GM12878 (cell line): Measurements from ENCODE around the gene BSPRY. TPM values are rescaled to one million over a fixed set of nuclear protein-coding genes. Genes with fewer than 3 reads are reported as not detected.

Experiments
- ATAC-seq: fragments of 200-7000 bp; cut with Tn5 transposase; 3 replicates; pipeline ENCODE4 v1.9.1; 2020; ENCODE audit warnings: mild to moderate bottlenecking, moderate library complexity
- BruUV-seq: library from RNA; stranded (reverse); fragments of 400-500 nt; replicated peaks from 2 replicates; lab custom pipeline; 2021; lab: Mats Ljungman, UMichigan
- CTCF ChIA-PET: fragments of 300-600 bp; sonication (Branson Sonifier 250); formaldehyde crosslinking; extraction: SDS; loops from one replicate; lab custom pipeline; 2021; ENCODE audit warnings: inconsistent platforms; lab: Yijun Ruan, JAX
- POLR2A ChIA-PET: fragments of 350-600 bp; formaldehyde crosslinking; extraction: SDS; loops from one replicate; lab custom pipeline; 2021; ENCODE audit warnings: inconsistent platforms; lab: Charles Lee
- RAD21 ChIA-PET: fragments of 300-600 bp; sonication (Branson Sonifier 250); formaldehyde crosslinking; loops from one replicate; lab custom pipeline; 2023; ENCODE audit warnings: antibody characterized with exemption; ENCODE audit not compliant: unreplicated experiment; lab: Charles Lee
- SMC1A ChIA-PET: fragments of 300-600 bp; sonication (Branson Sonifier 250); formaldehyde crosslinking; loops from one replicate; lab custom pipeline; 2023; ENCODE audit not compliant: unreplicated experiment, uncharacterized antibody; lab: Charles Lee
- DNase-seq: peaks from one replicate; pipeline ENCODE4 v3.0.0-alpha.2; 2011; ENCODE audit warnings: low read depth, low spot score
- FAIRE-seq: peaks from 3 replicates; lab custom pipeline; 2011; peaks lifted over from hg19 to GRCh38; lab: Jason Lieb, UNC
- H2AFZ ChIP-seq: 2 replicates; pipeline ENCODE4 v1.6.0; 2011; ENCODE audit warnings: low read depth, low read length, control low read depth; ENCODE audit not compliant: control insufficient read depth
- H3K27ac ChIP-seq: 2 replicates; pipeline ENCODE4 v1.5.1; 2011; ENCODE audit warnings: control low read depth; ENCODE audit not compliant: control insufficient read depth, insufficient read depth
- H3K27me3 ChIP-seq, 2 experiments: replicated peaks in 1 of 2; 2 replicates each; pipeline versions ENCODE4 v1.6.0 to v1.6.1; 2011; ENCODE audit warnings: low read length in 1 of 2; ENCODE audit not compliant: control insufficient read depth in 2 of 2, insufficient read depth in 2 of 2
- H3K36me3 ChIP-seq, 2 experiments: 2 replicates each; pipeline ENCODE4 v1.5.1; 2011; ENCODE audit warnings: low read length in 1 of 2; ENCODE audit not compliant: control insufficient read depth in 2 of 2, insufficient read depth in 2 of 2
- H3K4me1 ChIP-seq: 2 replicates; pipeline ENCODE4 v1.6.1; 2011; ENCODE audit warnings: mild to moderate bottlenecking, low read length, moderate library complexity, mixed read lengths; ENCODE audit not compliant: control insufficient read depth, insufficient read depth
- H3K4me2 ChIP-seq: 2 replicates; pipeline ENCODE4 v1.6.0; 2011; ENCODE audit warnings: control low read depth; ENCODE audit not compliant: control insufficient read depth, insufficient read depth
- H3K4me3 ChIP-seq: fragments of 200-600 bp; sonication (generic); 2 replicates; pipeline ENCODE4 v1.5.1; 2016
- H3K79me2 ChIP-seq: 2 replicates; pipeline ENCODE4 v1.6.0; 2011; ENCODE audit warnings: low read length; ENCODE audit not compliant: control insufficient read depth, insufficient read depth
- H3K9ac ChIP-seq: 2 replicates; pipeline ENCODE4 v1.8.0; 2011; ENCODE audit warnings: low read length, control low read depth, mixed read lengths; ENCODE audit not compliant: control insufficient read depth, insufficient read depth
- H3K9me3 ChIP-seq: replicated peaks from 3 replicates; pipeline ENCODE4 v1.5.1; 2011; ENCODE audit warnings: mild to moderate bottlenecking, low read length; ENCODE audit not compliant: control insufficient read depth, insufficient read depth
- H4K20me1 ChIP-seq: 2 replicates; pipeline ENCODE4 v1.6.0; 2011; ENCODE audit not compliant: control insufficient read depth, insufficient read depth
- BHLHE40 ChIP-seq, 2 experiments: fragments of 450-650 bp in 1 of 2; IDR thresholded peaks; 2 replicates each; pipeline ENCODE4 v1.6.1; 2011 to 2017; ENCODE audit warnings: low read depth in 2 of 2, borderline replicate concordance in 1 of 2, improper control_type of control experiment in 1 of 2, low read length in 1 of 2, mild to moderate bottlenecking in 1 of 2
- ESRRA ChIP-seq: IDR thresholded peaks from 2 replicates; pipeline ENCODE4 v1.6.1; 2012; ENCODE audit warnings: mild to moderate bottlenecking, low read length, improper control_type of control experiment
- FOXM1 ChIP-seq: IDR thresholded peaks from 2 replicates; pipeline ENCODE4 v1.6.1; 2012; ENCODE audit warnings: low read depth, mild to moderate bottlenecking, inconsistent platforms, low read length, moderate library complexity
- HDGF ChIP-seq: fragments of 450-650 bp; IDR thresholded peaks from 2 replicates; pipeline ENCODE4 v1.6.1; 2016; ENCODE audit warnings: antibody characterized with exemption
- KDM1A ChIP-seq: fragments of 200-600 bp; sonication (generic); IDR thresholded peaks from 2 replicates; pipeline ENCODE4 v1.6.1; 2016; ENCODE audit warnings: borderline replicate concordance
- MYB ChIP-seq: fragments of 150-350 bp; IDR thresholded peaks from 2 replicates; pipeline ENCODE4 v1.6.1; 2014; ENCODE audit warnings: mild to moderate bottlenecking, low read depth, low read length, borderline replicate concordance
- NFYB ChIP-seq: IDR thresholded peaks from 2 replicates; pipeline ENCODE4 v1.6.1; 2011; ENCODE audit warnings: low read depth, mild to moderate bottlenecking, low read length, improper control_type of control experiment, moderate library complexity; ENCODE audit not compliant: insufficient read depth
- NR2C1 ChIP-seq: fragments of 450-650 bp; IDR thresholded peaks from 2 replicates; pipeline ENCODE4 v1.6.1; 2017; ENCODE audit warnings: antibody characterized with exemption, mild to moderate bottlenecking, moderate library complexity
- RB1 ChIP-seq: fragments of 450-650 bp; formaldehyde crosslinking; IDR thresholded peaks from 2 replicates; pipeline ENCODE4 v1.6.1; 2017; ENCODE audit warnings: mild to moderate bottlenecking, borderline replicate concordance
- SRF ChIP-seq, 2 experiments: IDR thresholded peaks; 2 replicates each; pipeline ENCODE4 v1.6.1; 2011; ENCODE audit warnings: low read depth in 2 of 2, low read length in 2 of 2, mild to moderate bottlenecking in 1 of 2, moderate library complexity in 1 of 2
- ZNF217 ChIP-seq: fragments of 450-650 bp; IDR thresholded peaks from 2 replicates; pipeline ENCODE4 v1.6.1; 2017; ENCODE audit warnings: antibody characterized with exemption, mild to moderate bottlenecking
- ZNF622 ChIP-seq: fragments of 450-650 bp; IDR thresholded peaks from 2 replicates; pipeline ENCODE4 v1.6.1; 2017; ENCODE audit warnings: mild to moderate bottlenecking, inconsistent platforms
- WGBS: methylation state at CpG from one replicate; pipeline ENCODE4 v1.1.6; 2016; ENCODE audit warnings: low lambda C conversion rate; ENCODE audit not compliant: insufficient replicate concordance, insufficient coverage; ENCODE audit errors: missing lambda C conversion rate; 5-methylcytosine and 5-hydroxymethylcytosine counted together
- in situ Hi-C: fragments of 300-500 bp; cut with MboI; formaldehyde crosslinking; loops from 9 replicates; pipeline ENCODE4 v1.14.3; 2018; ENCODE audit warnings: mixed read lengths
- intact Hi-C: fragments of 100-400 bp; cut with micrococcal nuclease; formaldehyde crosslinking; loops from one replicate; pipeline ENCODE4 v1.14.2; 2022; ENCODE audit not compliant: unreplicated experiment
- polyA plus RNA-seq, 11 experiments: library from polyadenylated mRNA; depleted of rRNA in 4 of 11; unstranded in 6 of 11; stranded (reverse) in 5 of 11; fragments of >200 nt; fragmentation: Nextera tagmentation in 4 of 11; fragmentation: Illumina TruSeq in 1 of 11; extraction: Ambion mirVana in 4 of 11; extraction: Trizol in 1 of 11; gene quantifications; 1 replicate in 1 of 11; 2 replicates in 10 of 11; pipeline versions ENCODE4 v1.2.1 to v1.2.3, GENCODE V29; 2011 to 2016; ENCODE audit warnings: inconsistent platforms in 2 of 11, missing spikeins in 2 of 11, low read depth in 1 of 11
- total RNA-seq, 4 experiments: library from RNA; depleted of rRNA in 3 of 4; stranded (reverse); fragments of >200 nt in 3 of 4; fragmentation: Illumina TruSeq in 1 of 4; extraction: Trizol in 1 of 4; gene quantifications; 2 replicates each; pipeline versions ENCODE4 v1.2.1 to v1.2.3, GENCODE V29; 2013 to 2021

BSPRY gene
- total and polyA plus RNA-seq, 10 of the 15 experiments (the other 5 are each of a cell fraction or from before 2014, with no cell fraction given), result 0.45 to 6.3 (median 4.1) TPM

- CTCF ChIA-PET, result interaction anchor here (0.6 kb wide), 1 partner anchor 74 kb away, joined by 4 read pairs; no protein-coding TSS in a partner anchor
- Histone ChIP-seq H3K36me3 (peaks cover 0 to 2% of the 10 kb centered on the region in 2 experiments; a peak in 2 of 4 replicates), H3K9me3 (no peaks in the 10 kb centered on the region), H3K4me1 (peaks cover 9% of the 10 kb centered on the region), H3K27me3 (no peaks in the 10 kb centered on the region), H4K20me1 (no peaks in the 10 kb centered on the region), H3K9ac (no peak overlapping the region), H3K27ac (no peak overlapping the region), H3K79me2 (no peaks in the 10 kb centered on the region), H3K4me2 (no peak overlapping the region), H3K4me3 (no peak overlapping the region), H2AFZ (no peak overlapping the region)
- WGBS, result 47% methylated on average over 5 of the region's 5 CpGs
- no peak for ATAC-seq
- intact Hi-C loops (no loop called here), in situ Hi-C loops (no loop called here)
- TF ChIP-seq RB1, result no peak
- TF ChIP-seq FOXM1, result no peak
- TF ChIP-seq BHLHE40 (IDR thresholded peaks at IDR 0.05; ENCODE audit: borderline replicate concordance in 1 of 2, low read depth in 2 of 2, low read length in 1 of 2), result no peak
- TF ChIP-seq SRF (IDR thresholded peaks at IDR 0.05; ENCODE audit: low read depth in 2 of 2, low read length in 2 of 2), result no peak
- TF ChIP-seq ZNF622, result no peak
- TF ChIP-seq ESRRA, result no peak
- no peak for TF ChIP-seq NR2C1
- no peak for TF ChIP-seq NFYB
- TF ChIP-seq HDGF, result no peak
- no peak for TF ChIP-seq MYB
- TF ChIP-seq ZNF217, result no peak
- no peak for TF ChIP-seq KDM1A
- POLR2A ChIA-PET, result interaction anchor here (1.0 kb wide), 1 partner anchor 37 kb away, joined by 3 read pairs; no protein-coding TSS in a partner anchor
- no peak for DNase-seq
- RAD21 ChIA-PET, result no interaction called here
- no TSS peak for BruUV-seq
- no peak for FAIRE-seq
- SMC1A ChIA-PET, result no interaction called here
Observed at GRCh38 chr9:113368348-113368981, 19.1 kb downstream of the BSPRY start.
